HG03460 (cell line): ENCODE measurements around the gene DLX5.

Experiments used
- ATAC-seq: cut with Tn5 transposase; IDR thresholded peaks from one replicate; pipeline ENCODE4 v1.9.1; 2021; ENCODE audit not compliant: unreplicated experiment

The DLX5 gene

GRCh38 chr7:96992192-96993005, 32.2 kb downstream of the DLX5 start:
- ATAC-seq, result no peak

- ATAC-seq, result no peak
Observed at GRCh38 chr7:96991546-96992191, 33.0 kb downstream of the DLX5 start.

GRCh38 chr7:96989859-96990317, 34.7 kb downstream of the DLX5 start:
- no peak for ATAC-seq

- ATAC-seq, result no peak
Observed at GRCh38 chr7:96989241-96989858, 35.3 kb downstream of the DLX5 start.

GRCh38 chr7:96987719-96988118, 36.9 kb downstream of the DLX5 start:
- ATAC-seq, result no peak

GRCh38 chr7:96986901-96987300, 37.7 kb downstream of the DLX5 start:
- ATAC-seq, result no peak

- no peak for ATAC-seq
Observed at GRCh38 chr7:96985992-96986391, 38.6 kb downstream of the DLX5 start.

- no peak for ATAC-seq
Observed at GRCh38 chr7:96982586-96982985, 42.0 kb downstream of the DLX5 start.

GRCh38 chr7:96979551-96980276, 44.9 kb downstream of the DLX5 start:
- no peak for ATAC-seq

GRCh38 chr7:96977445-96977844, 47.2 kb downstream of the DLX5 start:
- no peak for ATAC-seq

- no peak for ATAC-seq
Observed at GRCh38 chr7:96976106-96976505, 48.5 kb downstream of the DLX5 start.

GRCh38 chr7:96973986-96974385, 50.6 kb downstream of the DLX5 start:
- ATAC-seq, result no peak

- no peak for ATAC-seq
Observed at GRCh38 chr7:96970739-96971138, 53.9 kb downstream of the DLX5 start.
